ENCODE data around the gene PDE6B. TPM values are rescaled to one million over a fixed set of nuclear protein-coding genes. Genes with fewer than 3 reads are reported as not detected.

The PDE6B gene
- total and polyA plus RNA-seq, 3 experiments from 2014 or later = 9.3 to 21.5 (median 10.1) TPM

- no peaks in the 10 kb centered on the region for H3K9me3 Mint-ChIP-seq
- no peak overlapping the region for H3K27ac ChIP-seq (ENCODE audit: low read depth, low read length)
- H3K4me1 Mint-ChIP-seq = no peaks in the 10 kb centered on the region
- H3K4me1 ChIP-seq (ENCODE audit: insufficient read depth, low read length) = no peaks in the 10 kb centered on the region
- H3K27ac Mint-ChIP-seq = no peak overlapping the region
- no peak overlapping the region for H3K4me3 ChIP-seq (ENCODE audit: low read length)
- H3K9me3 ChIP-seq (ENCODE audit: low read length) = no peaks in the 10 kb centered on the region
- H3K27me3 ChIP-seq (ENCODE audit: insufficient read depth, low read length, poor library complexity, severe bottlenecking) = no peaks in the 10 kb centered on the region
- no peak overlapping the region for H3K4me3 Mint-ChIP-seq
- no peaks in the 10 kb centered on the region for H3K36me3 ChIP-seq (ENCODE audit: insufficient read depth, low read length)
- ChIA-PET CTCF (no interaction called here), POLR2A (no interaction called here)
- H3K27me3 Mint-ChIP-seq = peaks cover 21% of the 10 kb centered on the region in 2 donors
- peak in 1 of 5 donors; percentile 27 for DNase-seq
- H3K36me3 Mint-ChIP-seq = peaks cover 0 to 3% (median 0%) of the 10 kb centered on the region in 3 donors
Observed at GRCh38 chr4:613126-613525, 12.2 kb upstream of the PDE6B start.

- Histone ChIP-seq H3K9me3 (ENCODE audit: low read length) (no peaks in the 10 kb centered on the region), H3K4me1 (ENCODE audit: insufficient read depth, low read length) (no peaks in the 10 kb centered on the region), H3K36me3 (ENCODE audit: insufficient read depth, low read length) (no peaks in the 10 kb centered on the region), H3K4me3 (ENCODE audit: low read length) (no peak overlapping the region), H3K27ac (ENCODE audit: low read depth, low read length) (no peak overlapping the region), H3K27me3 (ENCODE audit: insufficient read depth, low read length, poor library complexity, severe bottlenecking) (no peaks in the 10 kb centered on the region)
- Mint-ChIP-seq H3K4me3 (no peak overlapping the region), H3K27me3 (peaks cover 15 to 23% of the 10 kb centered on the region in 2 donors), H3K4me1 (no peaks in the 10 kb centered on the region), H3K36me3 (no peaks in the 10 kb centered on the region), H3K27ac (peak overlapping the region in 1 of 8 donors; percentile 2), H3K9me3 (peaks cover 0 to 2% (median 0%) of the 10 kb centered on the region in 5 donors)
- no peak for DNase-seq
- ChIA-PET CTCF (no interaction called here), POLR2A (no interaction called here)
Observed at GRCh38 chr4:616091-616490, 9.3 kb upstream of the PDE6B start.

GRCh38 chr4:616911-617643, 8.3 kb upstream of the PDE6B start:
- ChIA-PET CTCF (no interaction called here), POLR2A (no interaction called here)
- Mint-ChIP-seq H3K4me1 (no peaks in the 10 kb centered on the region), H3K27ac (peak overlapping the region in 1 of 8 donors; percentile 14), H3K27me3 (peaks cover 17 to 21% of the 10 kb centered on the region in 2 donors), H3K36me3 (no peaks in the 10 kb centered on the region), H3K9me3 (peaks cover 0 to 2% (median 0%) of the 10 kb centered on the region in 5 donors), H3K4me3 (no peak overlapping the region)
- no peak overlapping the region for H3K4me3 ChIP-seq (ENCODE audit: low read length)
- DNase-seq = peak in 1 of 5 donors; percentile 39
- no peaks in the 10 kb centered on the region for H3K27me3 ChIP-seq (ENCODE audit: insufficient read depth, low read length, poor library complexity, severe bottlenecking)
- no peaks in the 10 kb centered on the region for H3K9me3 ChIP-seq (ENCODE audit: low read length)
- no peaks in the 10 kb centered on the region for H3K4me1 ChIP-seq (ENCODE audit: insufficient read depth, low read length)
- H3K36me3 ChIP-seq (ENCODE audit: insufficient read depth, low read length) = no peaks in the 10 kb centered on the region
- no peak overlapping the region for H3K27ac ChIP-seq (ENCODE audit: low read depth, low read length)

- Mint-ChIP-seq H3K36me3 (no peaks in the 10 kb centered on the region), H3K27ac (no peak overlapping the region), H3K9me3 (peaks cover 0 to 2% (median 0%) of the 10 kb centered on the region in 5 donors)
Observed at GRCh38 chr4:617644-618641, 7.4 kb upstream of the PDE6B start.

GRCh38 chr4:620201-620600, 5.2 kb upstream of the PDE6B start:
- H3K36me3 Mint-ChIP-seq = no peaks in the 10 kb centered on the region
- CTCF ChIA-PET = no interaction called here
- POLR2A ChIA-PET = no interaction called here

More at GRCh38 chr4:617644-618641, 7.4 kb upstream of the PDE6B start:
- H3K27me3 ChIP-seq (ENCODE audit: insufficient read depth, low read length, poor library complexity, severe bottlenecking) = no peaks in the 10 kb centered on the region
- H3K27ac ChIP-seq (ENCODE audit: low read depth, low read length) = no peak overlapping the region
- H3K4me3 ChIP-seq (ENCODE audit: low read length) = no peak overlapping the region
- no peak for DNase-seq
- Mint-ChIP-seq H3K4me1 (no peaks in the 10 kb centered on the region), H3K4me3 (no peak overlapping the region), H3K27me3 (peaks cover 19 to 22% of the 10 kb centered on the region in 2 donors)
- POLR2A ChIA-PET = no interaction called here
- no peaks in the 10 kb centered on the region for H3K36me3 ChIP-seq (ENCODE audit: insufficient read depth, low read length)
- H3K9me3 ChIP-seq (ENCODE audit: low read length) = no peaks in the 10 kb centered on the region
- H3K4me1 ChIP-seq (ENCODE audit: insufficient read depth, low read length) = no peaks in the 10 kb centered on the region
- CTCF ChIA-PET = no interaction called here

GRCh38 chr4:620851-621261, 4.5 kb upstream of the PDE6B start:
- Mint-ChIP-seq H3K4me3 (no peak overlapping the region), H3K36me3 (no peaks in the 10 kb centered on the region), H3K27ac (no peak overlapping the region), H3K27me3 (peaks cover 13 to 27% of the 10 kb centered on the region in 2 donors), H3K9me3 (peaks cover 0 to 2% (median 0%) of the 10 kb centered on the region in 5 donors), H3K4me1 (no peaks in the 10 kb centered on the region)
- Histone ChIP-seq H3K4me1 (ENCODE audit: insufficient read depth, low read length) (no peaks in the 10 kb centered on the region), H3K27ac (ENCODE audit: low read depth, low read length) (no peak overlapping the region), H3K27me3 (ENCODE audit: insufficient read depth, low read length, poor library complexity, severe bottlenecking) (no peaks in the 10 kb centered on the region), H3K36me3 (ENCODE audit: insufficient read depth, low read length) (no peaks in the 10 kb centered on the region), H3K9me3 (ENCODE audit: low read length) (no peaks in the 10 kb centered on the region), H3K4me3 (ENCODE audit: low read length) (no peak overlapping the region)
- CTCF ChIA-PET = interaction anchor here (0.5 kb wide), 1 partner anchor 308 kb away, joined by 3 read pairs; no protein-coding TSS in a partner anchor
- DNase-seq = peak in 1 of 5 donors; percentile 16
- POLR2A ChIA-PET = no interaction called here

More at GRCh38 chr4:620201-620600, 5.2 kb upstream of the PDE6B start:
- H3K27ac Mint-ChIP-seq = no peak overlapping the region
- Histone ChIP-seq H3K36me3 (ENCODE audit: insufficient read depth, low read length) (no peaks in the 10 kb centered on the region), H3K4me3 (ENCODE audit: low read length) (no peak overlapping the region), H3K27ac (ENCODE audit: low read depth, low read length) (no peak overlapping the region), H3K27me3 (ENCODE audit: insufficient read depth, low read length, poor library complexity, severe bottlenecking) (no peaks in the 10 kb centered on the region), H3K9me3 (ENCODE audit: low read length) (no peaks in the 10 kb centered on the region), H3K4me1 (ENCODE audit: insufficient read depth, low read length) (no peaks in the 10 kb centered on the region)
- DNase-seq = no peak
- H3K4me3 Mint-ChIP-seq = no peak overlapping the region
- H3K4me1 Mint-ChIP-seq = no peaks in the 10 kb centered on the region
- H3K27me3 Mint-ChIP-seq = peaks cover 13 to 27% of the 10 kb centered on the region in 2 donors
- H3K9me3 Mint-ChIP-seq = peaks cover 0 to 2% (median 0%) of the 10 kb centered on the region in 5 donors

- Mint-ChIP-seq H3K4me3 (no peak overlapping the region), H3K9me3 (peaks cover 0 to 2% (median 0%) of the 10 kb centered on the region in 5 donors), H3K27me3 (peaks cover 11 to 27% of the 10 kb centered on the region in 2 donors), H3K27ac (no peak overlapping the region), H3K36me3 (no peaks in the 10 kb centered on the region), H3K4me1 (no peaks in the 10 kb centered on the region)
- Histone ChIP-seq H3K9me3 (ENCODE audit: low read length) (no peaks in the 10 kb centered on the region), H3K27ac (ENCODE audit: low read depth, low read length) (no peak overlapping the region), H3K36me3 (ENCODE audit: insufficient read depth, low read length) (no peaks in the 10 kb centered on the region), H3K4me3 (ENCODE audit: low read length) (no peak overlapping the region), H3K4me1 (ENCODE audit: insufficient read depth, low read length) (no peaks in the 10 kb centered on the region), H3K27me3 (ENCODE audit: insufficient read depth, low read length, poor library complexity, severe bottlenecking) (no peaks in the 10 kb centered on the region)
- ChIA-PET CTCF (interaction anchor here (0.5 kb wide), 1 partner anchor 308 kb away, joined by 3 read pairs; no protein-coding TSS in a partner anchor), POLR2A (no interaction called here)
- peak in 1 of 5 donors; percentile 34 for DNase-seq
Observed at GRCh38 chr4:621296-622070, 3.9 kb upstream of the PDE6B start.

Data from CD8-positive, alpha-beta memory T cell (primary cell).